HAP-1 (cell line): Measurements from ENCODE around the gene ABLIM1.

Source experiments
- DNase-seq, 2 experiments: peaks; one replicate each; pipeline ENCODE4 v3.0.0-alpha.2; 2016 to 2020; ENCODE audit warnings: low spot score in 2 of 2
- H3K27me3 ChIP-seq: fragments of 250-450 bp; sonication (Bioruptor Pico); 2 replicates; pipeline ENCODE4 v1.5.1; 2020; ENCODE audit warnings: low read depth, mild to moderate bottlenecking, moderate library complexity
- H3K36me3 ChIP-seq: fragments of 250-450 bp; sonication (Bioruptor Pico); replicated peaks from 2 replicates; pipeline ENCODE4 v1.5.1; 2020; ENCODE audit warnings: mild to moderate bottlenecking
- H3K4me1 ChIP-seq: fragments of 250-450 bp; sonication (Bioruptor Pico); 2 replicates; pipeline ENCODE4 v1.5.1; 2020; ENCODE audit warnings: mild to moderate bottlenecking
- H3K4me3 ChIP-seq: fragments of 250-450 bp; sonication (Bioruptor Pico); 2 replicates; pipeline ENCODE4 v1.5.1; 2020; ENCODE audit warnings: mild to moderate bottlenecking, moderate library complexity
- H3K9me3 ChIP-seq: fragments of 250-450 bp; sonication (Bioruptor Pico); 2 replicates; pipeline ENCODE4 v1.5.1; 2020; ENCODE audit warnings: mild to moderate bottlenecking, moderate library complexity
- in situ Hi-C: fragments of 300-500 bp; cut with MboI; formaldehyde crosslinking; loops from 3 replicates; pipeline ENCODE4 v1.14.3; 2020; ENCODE audit warnings: low sequenced_read_pairs, inconsistent platforms, mixed read lengths

ABLIM1 gene

DNA sequence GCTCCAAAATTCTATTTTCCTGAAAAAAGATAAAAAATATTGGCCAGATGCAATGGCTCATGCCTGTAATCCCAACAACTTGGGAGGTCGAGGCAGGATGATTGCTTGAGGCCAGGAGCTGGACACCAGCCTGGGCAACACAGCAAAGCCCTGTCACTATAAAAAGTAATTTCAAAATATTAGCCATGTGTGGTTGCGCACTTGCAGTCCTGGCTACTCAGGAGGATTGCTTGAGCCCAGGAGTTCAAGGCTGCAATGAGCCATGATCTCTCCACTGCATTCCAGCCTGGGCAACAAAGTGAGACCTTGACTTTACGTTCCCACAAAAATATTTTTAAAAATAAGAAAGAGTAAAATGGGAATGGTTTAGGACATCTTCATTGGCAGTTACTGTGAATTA lies 149.7 kb downstream of the ABLIM1 start:
- Histone ChIP-seq H3K4me1 (peaks cover 3% of the 10 kb centered on the region; the same call in 1 of the 2 replicates), H3K9me3 (no peaks in the 10 kb centered on the region), H3K36me3 (no peaks in the 10 kb centered on the region), H3K27me3 (no peaks in the 10 kb centered on the region), H3K4me3 (no peak overlapping the region)
- in situ Hi-C loops: no loop called here
- DNase-seq: no peak

DNA sequence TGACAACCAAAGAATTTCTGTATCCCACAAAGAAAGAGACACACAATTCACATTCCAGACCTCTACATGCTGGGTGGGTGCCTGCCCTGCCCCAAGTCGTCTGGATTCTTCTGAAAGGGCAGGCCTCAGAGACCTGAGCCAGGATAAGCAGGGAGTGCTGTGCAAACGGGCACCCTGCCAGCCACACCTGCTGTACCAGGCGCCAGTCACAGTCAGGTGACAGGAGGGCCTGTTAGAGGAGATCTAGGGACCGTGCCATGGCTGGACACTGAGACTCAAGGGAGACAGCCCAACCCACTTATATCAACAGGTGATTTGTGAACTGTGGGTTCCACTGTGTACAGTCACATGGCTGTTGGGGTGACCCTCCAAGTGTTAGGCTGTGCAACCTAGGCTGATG lies 150.6 kb downstream of the ABLIM1 start:
- Histone ChIP-seq H3K4me1 (peaks cover 3% of the 10 kb centered on the region; the same call in 1 of the 2 replicates), H3K9me3 (no peaks in the 10 kb centered on the region), H3K4me3 (no peak overlapping the region), H3K36me3 (no peaks in the 10 kb centered on the region), H3K27me3 (no peaks in the 10 kb centered on the region)
- no peak for DNase-seq
- in situ Hi-C loops: no loop called here

DNA sequence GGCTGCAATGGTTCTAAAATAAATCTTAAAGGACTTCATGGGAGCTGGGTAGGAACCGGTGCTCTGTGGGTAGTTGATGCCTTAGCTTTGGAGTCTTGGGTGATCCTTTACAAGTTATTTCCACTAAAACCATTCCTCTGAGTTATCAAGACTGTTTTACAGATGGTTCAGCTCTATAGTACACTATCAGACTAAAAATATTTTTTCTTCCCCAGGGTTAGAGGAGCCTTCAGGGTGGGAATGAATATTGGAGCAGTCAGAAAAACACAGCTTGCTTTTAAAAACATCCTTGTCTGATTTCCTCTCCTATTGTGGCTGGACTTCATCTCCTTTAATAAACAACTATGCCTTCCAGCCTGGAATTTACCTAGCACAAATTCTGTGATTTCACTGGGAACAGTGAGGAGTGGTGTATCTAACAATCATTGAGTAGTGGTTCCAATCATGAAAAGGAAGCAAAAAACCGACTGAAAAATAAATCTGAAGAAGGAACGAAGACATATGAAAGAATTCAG lies 151.1 kb downstream of the ABLIM1 start:
- Histone ChIP-seq H3K9me3 (no peaks in the 10 kb centered on the region), H3K27me3 (no peaks in the 10 kb centered on the region), H3K4me3 (no peak overlapping the region), H3K4me1 (peaks cover 3% of the 10 kb centered on the region; the same call in 1 of the 2 replicates), H3K36me3 (no peaks in the 10 kb centered on the region)
- in situ Hi-C loops: no loop called here
- no peak for DNase-seq

DNA sequence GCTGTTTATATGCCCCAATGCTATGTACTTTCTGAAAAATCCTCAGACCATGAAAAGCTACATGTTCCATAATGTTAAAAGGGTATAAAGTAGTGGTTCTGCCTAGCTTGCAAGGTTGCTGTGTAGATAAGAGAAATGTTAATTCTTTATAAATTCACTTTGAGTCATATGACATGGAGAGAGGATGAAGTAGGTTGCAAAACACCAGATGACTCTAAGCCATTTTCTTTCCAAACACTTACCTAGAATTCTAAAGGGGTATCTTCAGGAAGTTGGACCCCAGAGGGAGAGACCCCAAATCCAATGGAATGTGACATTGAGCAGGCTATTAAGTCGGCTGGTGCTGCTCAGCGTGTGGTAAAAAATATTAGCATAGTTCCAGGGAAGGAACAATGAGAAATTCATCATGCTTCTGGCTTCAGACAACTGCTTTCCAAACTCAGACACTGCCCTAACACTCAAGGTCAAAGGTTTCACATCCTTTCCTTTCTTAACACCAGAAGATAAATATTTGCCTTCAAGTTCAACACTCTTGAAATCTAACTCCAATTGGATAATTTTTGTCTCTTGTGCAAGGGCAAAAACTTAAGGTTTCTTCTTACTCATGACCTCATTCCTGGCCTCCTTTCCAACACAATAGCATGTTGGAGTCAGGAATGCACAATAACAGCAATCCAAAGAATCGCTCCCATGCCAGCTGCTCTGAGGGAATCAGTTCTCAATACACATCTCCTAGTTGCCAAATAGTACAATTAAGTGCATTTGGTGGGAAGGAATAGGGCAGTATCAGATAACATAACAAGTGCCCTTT lies 153.1 kb downstream of the ABLIM1 start:
- no peak for DNase-seq
- no peaks in the 10 kb centered on the region for H3K27me3 ChIP-seq
- peaks cover 3% of the 10 kb centered on the region; the same call in 1 of the 2 replicates for H3K4me1 ChIP-seq
- in situ Hi-C loops: no loop called here
- no peaks in the 10 kb centered on the region for H3K9me3 ChIP-seq
- no peaks in the 10 kb centered on the region for H3K36me3 ChIP-seq
- H3K4me3 ChIP-seq: no peak overlapping the region

DNA sequence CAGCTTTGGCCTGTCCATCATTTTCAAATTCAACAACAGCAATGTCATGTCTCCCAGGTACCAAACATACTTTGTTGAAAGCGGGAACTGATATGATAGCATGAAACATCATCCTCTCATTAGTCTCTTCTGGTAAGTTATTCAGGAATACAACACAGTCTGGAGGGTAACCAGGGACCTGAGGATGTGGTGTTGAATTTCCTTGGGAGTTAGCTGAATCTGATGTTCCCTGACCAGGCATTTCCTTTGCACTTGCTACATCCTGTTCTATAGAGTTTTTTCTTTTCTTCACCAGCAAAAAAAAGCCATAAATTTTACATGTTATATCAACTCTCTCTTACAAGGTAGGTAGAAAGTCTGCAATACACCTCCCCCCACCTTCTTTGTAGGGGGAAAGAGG lies 156.0 kb downstream of the ABLIM1 start:
- Histone ChIP-seq H3K9me3 (no peaks in the 10 kb centered on the region), H3K4me1 (peaks cover 3% of the 10 kb centered on the region; the same call in 1 of the 2 replicates), H3K27me3 (no peaks in the 10 kb centered on the region), H3K36me3 (no peaks in the 10 kb centered on the region), H3K4me3 (no peak overlapping the region)
- in situ Hi-C loops: no loop called here
- DNase-seq: no peak

DNA sequence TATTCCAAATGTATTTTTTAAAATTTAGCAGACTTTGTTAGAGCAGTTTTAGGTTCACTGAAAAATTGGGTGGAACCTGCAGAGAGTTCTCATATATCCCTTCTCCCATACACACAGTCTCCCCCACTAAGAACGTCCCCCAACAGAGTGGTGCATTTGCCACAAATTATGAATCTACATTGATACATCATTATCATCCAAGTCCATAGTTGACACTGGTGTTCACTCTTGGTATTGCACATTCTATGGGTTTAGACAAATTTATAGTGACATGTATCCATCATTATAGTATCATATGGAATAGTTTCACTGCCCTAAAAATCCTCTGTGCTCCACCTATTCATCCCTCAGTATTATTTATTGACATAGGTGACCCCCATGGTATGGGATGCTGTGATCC lies 156.4 kb downstream of the ABLIM1 start:
- no peaks in the 10 kb centered on the region for H3K27me3 ChIP-seq
- H3K4me1 ChIP-seq: peaks cover 3% of the 10 kb centered on the region; the same call in 1 of the 2 replicates
- H3K36me3 ChIP-seq: no peaks in the 10 kb centered on the region
- in situ Hi-C loops: no loop called here
- no peak for DNase-seq
- no peaks in the 10 kb centered on the region for H3K9me3 ChIP-seq
- H3K4me3 ChIP-seq: no peak overlapping the region

DNA sequence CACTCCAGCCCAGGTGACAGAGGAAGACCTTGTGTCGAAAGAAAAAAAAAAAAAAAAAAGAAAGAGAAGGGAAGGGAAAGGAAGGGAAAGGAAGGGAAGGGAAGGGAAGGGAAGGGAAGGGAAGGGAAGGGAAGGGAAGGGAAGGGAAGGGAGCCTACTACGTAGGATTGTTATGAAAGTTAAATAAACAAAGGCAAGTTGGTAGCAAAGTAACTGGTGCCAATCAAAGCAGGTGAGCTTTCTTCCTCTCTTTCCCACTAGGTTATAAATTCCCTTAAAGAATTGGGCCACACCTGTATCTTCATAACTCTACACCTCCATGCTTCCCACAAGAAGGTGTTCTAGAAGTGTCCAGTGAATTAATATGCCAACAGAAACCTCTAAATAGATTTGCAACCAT lies 157.4 kb downstream of the ABLIM1 start:
- H3K9me3 ChIP-seq: no peaks in the 10 kb centered on the region
- in situ Hi-C loops: no loop called here
- no peaks in the 10 kb centered on the region for H3K27me3 ChIP-seq
- H3K4me1 ChIP-seq: peaks cover 3% of the 10 kb centered on the region; the same call in 1 of the 2 replicates
- H3K36me3 ChIP-seq: no peaks in the 10 kb centered on the region
- DNase-seq: no peak
- H3K4me3 ChIP-seq: no peak overlapping the region

DNA sequence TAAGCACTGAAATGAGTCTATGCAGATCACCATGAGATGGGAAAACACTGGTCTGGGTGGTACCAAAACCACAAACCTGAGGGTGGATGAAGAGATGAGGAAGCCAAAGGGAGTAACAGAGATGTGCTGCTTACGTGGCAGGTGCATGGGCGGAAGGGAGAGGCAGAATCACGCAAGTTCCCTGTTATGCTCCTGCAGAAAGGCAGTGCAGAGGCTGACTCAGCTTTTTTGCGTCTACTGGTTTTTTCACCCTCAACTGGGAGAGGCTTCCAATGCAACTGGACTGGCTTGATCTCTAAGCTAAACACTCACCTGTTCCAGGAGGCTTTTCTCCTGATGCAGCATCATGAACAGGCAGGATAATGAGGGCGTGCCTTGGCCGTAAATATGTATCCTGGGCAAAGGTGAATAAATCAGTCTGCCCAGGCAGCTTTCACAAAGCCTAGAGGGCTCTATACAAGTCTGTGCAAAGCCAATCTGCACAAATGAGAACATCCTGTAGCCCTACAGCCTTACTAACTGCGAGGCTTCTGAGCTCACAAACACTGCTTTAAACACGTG lies 158.4 kb downstream of the ABLIM1 start:
- Histone ChIP-seq H3K36me3 (no peaks in the 10 kb centered on the region), H3K4me1 (no peaks in the 10 kb centered on the region), H3K27me3 (no peaks in the 10 kb centered on the region), H3K4me3 (no peak overlapping the region), H3K9me3 (no peaks in the 10 kb centered on the region)
- in situ Hi-C loops: no loop called here
- no peak for DNase-seq

DNA sequence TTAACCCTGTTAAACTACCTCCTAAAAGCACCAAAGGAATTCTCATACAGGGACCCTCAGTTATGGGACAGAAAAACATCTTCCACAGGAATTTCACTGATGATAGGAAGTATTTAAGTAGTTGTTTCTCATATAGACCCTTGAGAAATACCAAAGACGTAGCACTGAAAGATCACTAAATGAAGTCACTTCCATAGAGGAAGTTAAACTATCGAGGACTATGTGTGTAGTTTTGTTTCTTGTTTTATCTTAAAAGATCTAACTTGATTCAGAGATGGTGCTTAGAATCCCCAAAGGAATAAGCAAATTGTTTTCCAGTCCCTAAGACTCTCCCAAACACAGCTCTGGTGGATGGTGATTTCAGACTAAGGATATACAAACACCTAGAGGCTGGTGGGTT lies 159.0 kb downstream of the ABLIM1 start:
- Histone ChIP-seq H3K36me3 (no peaks in the 10 kb centered on the region), H3K4me1 (no peaks in the 10 kb centered on the region), H3K27me3 (no peaks in the 10 kb centered on the region), H3K4me3 (no peak overlapping the region), H3K9me3 (no peaks in the 10 kb centered on the region)
- in situ Hi-C loops: no loop called here
- no peak for DNase-seq

DNA sequence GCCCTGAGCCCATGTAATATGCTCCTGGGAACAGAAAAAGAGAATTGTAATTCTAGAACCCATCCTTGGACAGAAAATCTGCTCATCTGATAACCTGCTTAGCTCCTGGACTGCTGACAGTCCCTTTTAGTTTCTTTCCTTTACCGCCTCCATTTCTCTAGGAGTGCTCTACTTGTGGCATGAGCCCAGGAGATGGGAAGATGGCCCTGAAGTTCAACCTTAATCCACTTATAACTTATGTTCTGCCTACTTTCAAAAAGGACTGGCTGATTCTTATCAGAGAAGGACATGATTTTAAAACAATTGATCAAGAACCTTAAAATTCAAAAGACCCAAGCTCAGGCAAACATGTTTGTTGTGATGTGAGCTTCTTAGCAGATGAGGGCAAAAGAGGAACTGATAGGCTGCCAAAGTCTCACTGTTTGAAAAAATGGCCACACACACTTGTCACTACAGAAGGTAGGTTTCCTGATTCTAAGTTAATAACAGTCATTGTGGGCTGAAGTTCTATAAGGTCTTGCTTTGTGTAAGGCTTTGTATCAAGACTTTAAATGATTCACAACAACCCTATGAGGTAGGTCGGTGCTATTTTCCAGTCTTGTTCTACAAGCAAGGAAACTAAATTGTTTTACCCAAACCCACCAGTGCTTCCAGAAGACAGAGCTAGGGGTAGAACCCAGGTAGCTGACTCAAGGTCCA lies 159.5 kb downstream of the ABLIM1 start:
- in situ Hi-C loops: no loop called here
- Histone ChIP-seq H3K4me3 (no peak overlapping the region), H3K9me3 (no peaks in the 10 kb centered on the region), H3K4me1 (no peaks in the 10 kb centered on the region), H3K36me3 (no peaks in the 10 kb centered on the region), H3K27me3 (no peaks in the 10 kb centered on the region)
- no peak for DNase-seq

DNA sequence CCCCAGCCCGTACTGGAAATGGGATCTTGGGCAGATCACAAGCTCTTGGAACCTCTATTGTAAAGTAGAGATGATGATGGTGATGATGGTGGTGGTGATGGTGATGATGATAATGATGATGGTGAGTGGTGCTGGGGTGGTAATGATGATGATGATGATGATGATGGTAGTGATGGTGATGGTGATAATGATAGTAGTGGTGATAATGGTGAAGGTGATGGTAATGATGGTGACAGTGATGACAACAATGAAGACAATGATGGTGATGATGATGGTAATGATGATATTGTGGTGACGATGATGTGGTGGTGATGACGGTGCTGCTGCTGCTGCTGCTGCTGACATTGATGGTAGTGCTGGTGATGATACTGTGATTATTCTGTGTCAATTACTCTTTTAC lies 162.8 kb downstream of the ABLIM1 start:
- Histone ChIP-seq H3K36me3 (no peaks in the 10 kb centered on the region), H3K4me1 (peaks cover under 1% of the 10 kb centered on the region)
- in situ Hi-C loops: no loop called here

DNA sequence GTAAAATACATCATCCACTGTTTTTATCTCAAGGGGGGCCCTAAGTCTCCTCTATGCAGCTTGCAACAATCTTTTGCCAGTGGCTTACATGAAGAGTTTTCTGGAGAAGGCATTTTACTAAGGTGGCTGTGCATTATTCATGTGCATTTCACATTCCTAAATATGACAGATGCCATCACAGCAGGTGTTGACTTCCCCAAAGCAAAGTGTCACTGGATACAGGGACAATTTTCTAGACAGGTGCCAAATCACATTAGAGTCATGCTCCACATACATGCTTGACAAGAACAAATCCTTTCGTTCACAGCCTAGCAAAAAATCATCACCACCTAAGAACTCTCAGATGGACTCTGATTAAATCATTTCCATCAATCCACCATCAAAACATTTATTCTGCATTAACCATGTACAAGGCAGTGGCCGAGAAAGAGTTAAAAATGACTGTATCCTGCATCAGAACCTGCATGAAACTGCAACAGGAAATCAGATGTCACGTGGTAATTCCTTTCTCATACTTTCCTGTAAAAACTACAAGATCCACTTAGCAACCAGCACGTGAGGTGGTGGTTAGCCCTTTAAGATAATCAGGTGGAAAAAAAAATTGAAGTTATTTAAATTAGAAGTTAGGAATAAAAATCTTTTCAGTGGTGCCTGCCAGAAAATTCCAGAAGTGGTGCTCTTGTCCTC lies 165.6 kb downstream of the ABLIM1 start:
- H3K36me3 ChIP-seq: no peaks in the 10 kb centered on the region
- in situ Hi-C loops: no loop called here
- no peaks in the 10 kb centered on the region for H3K27me3 ChIP-seq
- H3K9me3 ChIP-seq: no peaks in the 10 kb centered on the region
- no peak for DNase-seq
- peaks cover 10% of the 10 kb centered on the region for H3K4me1 ChIP-seq
- H3K4me3 ChIP-seq: no peak overlapping the region

More for the DNA sequence above, 162.8 kb downstream of the ABLIM1 start:
- H3K4me3 ChIP-seq: no peak overlapping the region
- no peaks in the 10 kb centered on the region for H3K9me3 ChIP-seq
- H3K27me3 ChIP-seq: no peaks in the 10 kb centered on the region
- no peak for DNase-seq

DNA sequence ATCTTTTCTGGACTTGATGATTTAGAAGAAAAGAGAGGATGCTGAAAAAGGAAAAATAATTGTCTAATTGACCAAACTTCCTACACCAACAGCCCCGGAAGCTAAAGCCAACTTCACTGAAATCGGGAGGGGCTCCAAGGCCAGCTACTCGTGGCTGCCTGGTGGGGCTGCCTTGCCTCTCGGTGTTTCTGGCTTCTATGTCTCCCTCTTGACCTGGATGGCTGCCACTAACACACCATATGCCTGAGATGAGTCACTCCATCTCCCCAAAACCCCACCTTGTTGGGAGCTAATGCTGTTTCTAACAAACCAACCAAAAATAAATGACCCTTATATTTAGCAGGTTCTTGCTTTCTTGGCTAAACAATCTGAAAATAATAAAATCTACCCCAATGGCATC lies 166.1 kb downstream of the ABLIM1 start:
- H3K36me3 ChIP-seq: no peaks in the 10 kb centered on the region
- no peak for DNase-seq

More for the DNA sequence above, 166.1 kb downstream of the ABLIM1 start:
- in situ Hi-C loops: no loop called here
- H3K27me3 ChIP-seq: no peaks in the 10 kb centered on the region
- no peak overlapping the region for H3K4me3 ChIP-seq
- H3K4me1 ChIP-seq: peaks cover 10% of the 10 kb centered on the region
- no peaks in the 10 kb centered on the region for H3K9me3 ChIP-seq
